SU-DHL-6 (cell line): ENCODE data around the gene CYB5R2.

Experiments
- CTCF ChIP-seq: fragments of 200-600 bp; sonication (generic); IDR thresholded peaks from one replicate; pipeline ENCODE4 v1.5.1; 2017; ENCODE audit warnings: antibody characterized with exemption, mild to moderate bottlenecking, low read length, moderate library complexity; ENCODE audit not compliant: insufficient read depth, poor library complexity, severe bottlenecking
- EZH2phosphoT487 ChIP-seq: fragments of 200-600 bp; sonication (generic), shearing (Covaris generic); conservative IDR thresholded peaks from 2 replicates; pipeline ENCODE4 v1.6.1; 2018; ENCODE audit warnings: mild to moderate bottlenecking, antibody characterized with exemption, low read length, moderate library complexity, mixed read lengths

DNA sequence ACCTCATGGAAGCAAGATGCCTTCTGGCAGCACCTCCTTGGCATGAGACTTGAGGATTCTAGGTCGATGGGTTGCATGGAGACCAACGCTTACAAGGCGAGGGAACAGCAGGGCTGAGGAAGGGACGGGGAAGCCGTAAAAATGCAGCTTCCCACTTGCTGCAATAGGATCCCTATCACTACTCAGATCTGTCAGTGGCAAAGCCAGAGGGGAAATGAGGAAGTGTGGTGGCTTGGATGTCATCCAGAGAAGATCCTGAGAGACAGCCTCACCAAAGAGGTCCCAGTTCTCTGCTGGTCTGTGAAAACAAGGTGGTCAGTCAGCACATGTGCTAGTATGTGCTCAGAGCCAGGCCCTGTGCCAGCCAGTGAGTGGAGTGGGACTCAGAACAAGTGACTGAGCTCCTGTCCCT lies 22.2 kb downstream of the CYB5R2 start:
- TF ChIP-seq EZH2phosphoT487 (no peak), CTCF (no peak)
